ENCODE results near the gene DCLRE1A. TPM values are rescaled to one million over a fixed set of nuclear protein-coding genes. Genes with fewer than 3 reads are reported as not detected.
A peak's percentile ranks its signal among the peaks of the same experiment; 100 is the strongest.

DCLRE1A gene
- total RNA-seq, 3 donors from 2014 or later: 4.0 to 7.5 (median 4.3) TPM

DNA sequence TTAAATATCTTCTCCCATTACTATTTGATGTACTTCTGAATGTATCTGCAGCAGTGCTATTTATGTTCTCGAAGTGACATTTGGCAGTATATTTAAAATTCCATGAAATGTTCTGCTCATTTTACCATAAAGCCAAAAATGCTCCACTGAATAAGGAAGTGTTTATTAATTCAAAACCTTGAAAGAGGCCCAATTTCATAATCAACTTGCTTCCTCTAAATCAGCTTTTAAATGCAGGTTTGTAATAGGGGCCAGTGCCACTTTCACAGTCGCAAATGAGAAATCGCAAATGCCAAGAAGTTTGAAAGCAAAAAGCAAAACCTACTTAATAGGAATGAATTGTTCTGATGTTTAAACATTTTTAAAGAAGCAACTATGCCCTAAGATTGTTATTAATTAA lies 12.0 kb upstream of the DCLRE1A start:
- no peak for TF ChIP-seq POLR2AphosphoS5 (IDR thresholded peaks at IDR 0.05)
- TF ChIP-seq, protein P1, sequence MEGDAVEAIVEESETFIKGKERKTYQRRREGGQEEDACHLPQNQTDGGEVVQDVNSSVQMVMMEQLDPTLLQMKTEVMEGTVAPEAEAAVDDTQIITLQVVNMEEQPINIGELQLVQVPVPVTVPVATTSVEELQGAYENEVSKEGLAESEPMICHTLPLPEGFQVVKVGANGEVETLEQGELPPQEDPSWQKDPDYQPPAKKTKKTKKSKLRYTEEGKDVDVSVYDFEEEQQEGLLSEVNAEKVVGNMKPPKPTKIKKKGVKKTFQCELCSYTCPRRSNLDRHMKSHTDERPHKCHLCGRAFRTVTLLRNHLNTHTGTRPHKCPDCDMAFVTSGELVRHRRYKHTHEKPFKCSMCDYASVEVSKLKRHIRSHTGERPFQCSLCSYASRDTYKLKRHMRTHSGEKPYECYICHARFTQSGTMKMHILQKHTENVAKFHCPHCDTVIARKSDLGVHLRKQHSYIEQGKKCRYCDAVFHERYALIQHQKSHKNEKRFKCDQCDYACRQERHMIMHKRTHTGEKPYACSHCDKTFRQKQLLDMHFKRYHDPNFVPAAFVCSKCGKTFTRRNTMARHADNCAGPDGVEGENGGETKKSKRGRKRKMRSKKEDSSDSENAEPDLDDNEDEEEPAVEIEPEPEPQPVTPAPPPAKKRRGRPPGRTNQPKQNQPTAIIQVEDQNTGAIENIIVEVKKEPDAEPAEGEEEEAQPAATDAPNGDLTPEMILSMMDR (IDR thresholded peaks at IDR 0.05): no peak
- no peak for TF ChIP-seq POLR2A (IDR thresholded peaks at IDR 0.05)
- intact Hi-C loops (cut with DNase I; ENCODE audit: low total_unique reads): no loop called here
- Histone ChIP-seq H3K4me1 (no peaks in the 10 kb centered on the region), H3K9me3 (no peaks in the 10 kb centered on the region), H3K36me3 (no peaks in the 10 kb centered on the region), H3K27ac (no peak overlapping the region), H3K27me3 (no peaks in the 10 kb centered on the region), H3K4me3 (no peak overlapping the region)
- no peak for DNase-seq (ENCODE audit: low spot score in 2 of 2)

DNA sequence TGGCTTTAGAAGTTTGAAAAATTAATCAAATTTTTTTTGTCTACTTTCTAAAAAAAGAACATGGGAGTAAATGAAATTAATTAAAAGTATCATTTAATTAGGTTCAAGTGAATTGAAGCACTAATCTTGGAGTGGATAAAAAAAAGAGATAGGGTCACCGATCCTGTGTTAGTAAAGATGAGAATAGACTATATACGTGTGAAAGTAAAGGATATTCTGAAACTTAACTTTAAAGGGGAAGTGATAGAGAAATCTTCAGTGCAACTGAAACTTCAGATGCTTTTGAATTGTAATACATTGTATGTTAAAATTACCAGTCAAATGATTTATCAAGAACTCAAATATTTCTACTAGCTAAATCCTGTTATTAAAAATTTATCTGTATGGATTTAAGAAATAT lies 5.4 kb upstream of the DCLRE1A start:
- Histone ChIP-seq H3K4me1 (peaks cover 0 to 8% of the 10 kb centered on the region in 2 donors), H3K27ac (no peak overlapping the region), H3K27me3 (no peaks in the 10 kb centered on the region), H3K36me3 (no peaks in the 10 kb centered on the region), H3K9me3 (no peaks in the 10 kb centered on the region), H3K4me3 (no peak overlapping the region)
- no peak for DNase-seq (ENCODE audit: low spot score in 2 of 2)
- intact Hi-C loops (cut with DNase I; ENCODE audit: low total_unique reads): no loop called here
- TF ChIP-seq, protein P1 (IDR thresholded peaks at IDR 0.05): no peak
- no peak for TF ChIP-seq POLR2A (IDR thresholded peaks at IDR 0.05)
- no peak for TF ChIP-seq POLR2AphosphoS5 (IDR thresholded peaks at IDR 0.05)

DNA sequence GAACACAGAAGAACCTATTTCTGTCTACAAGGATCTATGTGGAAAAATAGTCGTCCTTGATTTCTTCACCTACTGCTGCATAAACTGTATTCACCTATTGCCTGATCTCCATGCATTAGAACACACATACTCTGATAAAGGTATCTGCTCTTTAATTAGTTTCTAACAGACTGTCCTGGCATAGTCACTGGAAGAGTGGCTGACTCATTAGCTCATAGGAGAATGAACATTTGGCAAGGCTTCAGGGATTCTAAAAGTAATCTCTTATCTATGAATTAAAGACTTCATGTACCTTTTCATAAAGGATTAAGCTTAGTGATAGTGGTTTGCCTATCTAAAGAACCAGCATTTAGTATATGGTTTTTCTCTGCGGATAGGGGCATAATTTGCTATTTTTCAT lies 4.7 kb upstream of the DCLRE1A start:
- Histone ChIP-seq H3K27me3 (no peaks in the 10 kb centered on the region), H3K4me3 (no peak overlapping the region), H3K36me3 (no peaks in the 10 kb centered on the region), H3K27ac (no peak overlapping the region), H3K4me1 (peaks cover 0 to 8% of the 10 kb centered on the region in 2 donors), H3K9me3 (no peaks in the 10 kb centered on the region)
- intact Hi-C loops (cut with DNase I; ENCODE audit: low total_unique reads): no loop called here
- DNase-seq (ENCODE audit: low spot score in 2 of 2): no peak
- TF ChIP-seq, protein P1 (IDR thresholded peaks at IDR 0.05): no peak
- TF ChIP-seq POLR2A (IDR thresholded peaks at IDR 0.05): no peak
- no peak for TF ChIP-seq POLR2AphosphoS5 (IDR thresholded peaks at IDR 0.05)

DNA sequence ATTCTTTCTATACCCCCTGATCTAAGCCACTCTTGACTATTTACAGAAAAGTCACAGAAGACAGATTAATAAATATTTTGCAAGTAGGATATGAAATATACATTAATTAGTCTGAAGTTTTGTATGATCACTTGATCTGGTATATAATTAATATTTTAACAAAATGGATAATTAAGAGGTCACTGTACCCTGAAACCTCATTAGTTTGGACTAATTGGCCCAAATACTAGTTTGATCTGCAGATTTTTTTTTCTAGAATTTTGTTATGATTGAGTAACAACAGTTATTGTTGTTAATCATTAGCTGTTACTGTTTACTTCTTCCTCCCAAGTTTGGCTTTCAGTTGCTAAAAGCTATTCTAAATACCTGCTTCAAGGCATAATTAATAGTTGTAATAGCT lies 3.3 kb upstream of the DCLRE1A start:
- no peak overlapping the region for H3K27ac ChIP-seq
- no peaks in the 10 kb centered on the region for H3K36me3 ChIP-seq
- DNase-seq (ENCODE audit: low spot score in 2 of 2): no peak
- no peaks in the 10 kb centered on the region for H3K27me3 ChIP-seq
- H3K4me3 ChIP-seq: no peak overlapping the region
- TF ChIP-seq, protein P1 (IDR thresholded peaks at IDR 0.05): no peak
- no peak for TF ChIP-seq POLR2A (IDR thresholded peaks at IDR 0.05)
- no peak for TF ChIP-seq POLR2AphosphoS5 (IDR thresholded peaks at IDR 0.05)
- intact Hi-C loops (cut with DNase I; ENCODE audit: low total_unique reads): no loop called here
- H3K4me1 ChIP-seq: peaks cover 0 to 8% of the 10 kb centered on the region in 2 donors
- H3K9me3 ChIP-seq: no peaks in the 10 kb centered on the region

DNA sequence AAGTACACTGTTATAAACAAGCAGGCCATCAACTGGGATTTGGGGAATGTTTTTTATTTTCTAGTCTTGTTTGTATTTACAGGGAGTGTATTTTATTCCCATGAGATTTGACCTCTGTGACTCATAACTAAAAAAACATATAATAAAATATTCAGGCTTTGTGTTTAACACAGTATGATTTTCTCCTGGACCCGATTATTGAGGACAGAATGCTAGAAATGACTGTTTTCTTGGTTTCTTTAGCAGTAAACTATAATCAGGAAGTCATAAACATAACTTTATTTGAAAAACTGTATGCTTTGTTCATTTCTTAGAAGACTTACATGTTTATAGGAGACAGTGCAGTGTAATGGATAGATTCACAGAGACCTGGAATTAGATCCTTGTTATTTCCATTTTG lies 2.7 kb upstream of the DCLRE1A start:
- intact Hi-C loops (cut with DNase I; ENCODE audit: low total_unique reads): no loop called here
- TF ChIP-seq, protein P1 (IDR thresholded peaks at IDR 0.05): no peak
- TF ChIP-seq POLR2AphosphoS5 (IDR thresholded peaks at IDR 0.05) (no peak), POLR2A (IDR thresholded peaks at IDR 0.05) (no peak)
- peaks cover 0 to 8% of the 10 kb centered on the region in 2 donors for H3K4me1 ChIP-seq
- H3K4me3 ChIP-seq: peak overlapping the region in 2 of 3 donors; percentile 97
- H3K27ac ChIP-seq: no peak overlapping the region
- no peaks in the 10 kb centered on the region for H3K9me3 ChIP-seq
- H3K27me3 ChIP-seq: no peaks in the 10 kb centered on the region
- no peak for DNase-seq (ENCODE audit: low spot score in 2 of 2)
- H3K36me3 ChIP-seq: no peaks in the 10 kb centered on the region

Data from breast epithelium (tissue), 4 donors.